Left ventricle myocardium inferior (tissue), 1 donor: ENCODE data around the gene ZNF524. TPM values are rescaled to one million over a fixed set of nuclear protein-coding genes. Genes with fewer than 3 reads are reported as not detected.

ENCODE experiments used
- DNase-seq: peaks from one replicate; pipeline ENCODE4 v3.0.0-alpha.2; 2020
- H3K27ac ChIP-seq: fragments of 200-600 bp; replicated peaks from 2 replicates; pipeline ENCODE4 v1.8.0; 2021
- H3K27me3 ChIP-seq: fragments of 200-600 bp; 2 replicates; pipeline ENCODE4 v1.8.0; 2021; ENCODE audit warnings: low read depth
- H3K36me3 ChIP-seq: fragments of 200-600 bp; 2 replicates; pipeline ENCODE4 v1.8.0; 2021
- H3K4me1 ChIP-seq: fragments of 200-600 bp; 2 replicates; pipeline ENCODE4 v1.8.0; 2021
- H3K4me3 ChIP-seq: fragments of 200-600 bp; 2 replicates; pipeline ENCODE4 v1.8.0; 2021; ENCODE audit warnings: mild to moderate bottlenecking, moderate library complexity
- H3K9me3 ChIP-seq: fragments of 200-600 bp; replicated peaks from 2 replicates; pipeline ENCODE4 v1.8.0; 2021
- intact Hi-C: fragments of 100-400 bp; cut with micrococcal nuclease; formaldehyde crosslinking; loops from one replicate; pipeline ENCODE4 v1.11.0; 2022
- total RNA-seq: library from RNA; stranded (reverse); fragmentation: NEBNext Ultra II Directional; extraction: Animal tissue kit (Norgen Biotek cat#: 25700); gene quantifications from one replicate; pipeline ENCODE4 v1.2.1, GENCODE V29; 2021
- TF ChIP-seq, protein P1 (sequence below): fragments of 200-600 bp; IDR thresholded peaks from 2 replicates; pipeline ENCODE4 v1.8.0; 2021; ENCODE audit warnings: antibody characterized with exemption, mild to moderate bottlenecking, borderline replicate concordance
- donor health status: DM: no; HTN: yes; CAD: no; lungs with severe emphysema.

The ZNF524 gene
- total RNA-seq, 1 donor from 2014 or later: 15.6 TPM

DNA sequence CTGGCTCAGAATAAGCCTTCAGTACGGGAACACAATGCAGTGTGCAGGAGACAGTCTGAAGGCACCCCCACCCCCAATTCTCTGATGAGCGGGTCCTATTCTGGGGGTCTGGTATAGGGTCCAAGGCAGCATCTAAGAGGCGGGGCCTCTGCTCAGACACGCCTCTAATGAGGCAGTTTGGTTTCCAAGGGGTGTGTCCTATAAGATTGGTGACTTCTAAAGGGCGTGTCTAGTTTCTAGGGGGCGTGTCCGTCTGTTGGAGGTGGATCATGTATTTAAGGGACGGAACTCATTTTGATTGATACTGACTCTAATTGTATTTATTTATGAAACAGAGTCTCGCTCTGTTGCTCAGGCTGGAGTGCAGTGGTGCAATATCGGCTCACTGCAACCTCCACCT lies 9.5 kb upstream of the ZNF524 start:
- no peaks in the 10 kb centered on the region for H3K27me3 ChIP-seq
- H3K4me3 ChIP-seq: no peak overlapping the region
- DNase-seq: no peak
- H3K27ac ChIP-seq: no peak overlapping the region
- peaks cover 24% of the 10 kb centered on the region for H3K4me1 ChIP-seq
- intact Hi-C loops: no loop called here
- TF ChIP-seq, protein P1, sequence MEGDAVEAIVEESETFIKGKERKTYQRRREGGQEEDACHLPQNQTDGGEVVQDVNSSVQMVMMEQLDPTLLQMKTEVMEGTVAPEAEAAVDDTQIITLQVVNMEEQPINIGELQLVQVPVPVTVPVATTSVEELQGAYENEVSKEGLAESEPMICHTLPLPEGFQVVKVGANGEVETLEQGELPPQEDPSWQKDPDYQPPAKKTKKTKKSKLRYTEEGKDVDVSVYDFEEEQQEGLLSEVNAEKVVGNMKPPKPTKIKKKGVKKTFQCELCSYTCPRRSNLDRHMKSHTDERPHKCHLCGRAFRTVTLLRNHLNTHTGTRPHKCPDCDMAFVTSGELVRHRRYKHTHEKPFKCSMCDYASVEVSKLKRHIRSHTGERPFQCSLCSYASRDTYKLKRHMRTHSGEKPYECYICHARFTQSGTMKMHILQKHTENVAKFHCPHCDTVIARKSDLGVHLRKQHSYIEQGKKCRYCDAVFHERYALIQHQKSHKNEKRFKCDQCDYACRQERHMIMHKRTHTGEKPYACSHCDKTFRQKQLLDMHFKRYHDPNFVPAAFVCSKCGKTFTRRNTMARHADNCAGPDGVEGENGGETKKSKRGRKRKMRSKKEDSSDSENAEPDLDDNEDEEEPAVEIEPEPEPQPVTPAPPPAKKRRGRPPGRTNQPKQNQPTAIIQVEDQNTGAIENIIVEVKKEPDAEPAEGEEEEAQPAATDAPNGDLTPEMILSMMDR: no peak
- H3K9me3 ChIP-seq: no peaks in the 10 kb centered on the region
- H3K36me3 ChIP-seq: peaks cover 28% of the 10 kb centered on the region

DNA sequence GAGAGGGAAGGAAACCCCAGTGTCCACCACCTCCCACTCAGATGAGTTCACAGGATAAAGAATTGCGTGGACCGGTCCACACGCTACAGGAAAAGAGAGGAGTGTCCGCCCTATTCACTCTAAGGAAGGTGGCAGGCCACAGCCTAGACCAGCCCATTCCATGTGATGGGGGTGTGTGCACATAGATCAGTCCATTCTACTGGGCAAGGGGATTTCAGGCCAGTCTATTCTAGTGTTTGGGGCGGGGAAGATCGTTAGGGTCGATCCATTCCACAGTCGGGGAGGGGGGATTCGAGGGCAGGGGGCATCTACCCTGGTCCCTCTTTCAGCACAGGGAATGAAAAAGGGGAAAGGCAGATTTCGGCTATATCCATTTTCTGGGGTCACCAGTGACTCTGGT lies 8.5 kb upstream of the ZNF524 start:
- Histone ChIP-seq H3K4me3 (no peak overlapping the region), H3K27ac (no peak overlapping the region), H3K27me3 (no peaks in the 10 kb centered on the region), H3K4me1 (peaks cover 20% of the 10 kb centered on the region), H3K9me3 (no peaks in the 10 kb centered on the region), H3K36me3 (peaks cover 37% of the 10 kb centered on the region)
- TF ChIP-seq, protein P1: no peak
- intact Hi-C loops: no loop called here
- no peak for DNase-seq

DNA sequence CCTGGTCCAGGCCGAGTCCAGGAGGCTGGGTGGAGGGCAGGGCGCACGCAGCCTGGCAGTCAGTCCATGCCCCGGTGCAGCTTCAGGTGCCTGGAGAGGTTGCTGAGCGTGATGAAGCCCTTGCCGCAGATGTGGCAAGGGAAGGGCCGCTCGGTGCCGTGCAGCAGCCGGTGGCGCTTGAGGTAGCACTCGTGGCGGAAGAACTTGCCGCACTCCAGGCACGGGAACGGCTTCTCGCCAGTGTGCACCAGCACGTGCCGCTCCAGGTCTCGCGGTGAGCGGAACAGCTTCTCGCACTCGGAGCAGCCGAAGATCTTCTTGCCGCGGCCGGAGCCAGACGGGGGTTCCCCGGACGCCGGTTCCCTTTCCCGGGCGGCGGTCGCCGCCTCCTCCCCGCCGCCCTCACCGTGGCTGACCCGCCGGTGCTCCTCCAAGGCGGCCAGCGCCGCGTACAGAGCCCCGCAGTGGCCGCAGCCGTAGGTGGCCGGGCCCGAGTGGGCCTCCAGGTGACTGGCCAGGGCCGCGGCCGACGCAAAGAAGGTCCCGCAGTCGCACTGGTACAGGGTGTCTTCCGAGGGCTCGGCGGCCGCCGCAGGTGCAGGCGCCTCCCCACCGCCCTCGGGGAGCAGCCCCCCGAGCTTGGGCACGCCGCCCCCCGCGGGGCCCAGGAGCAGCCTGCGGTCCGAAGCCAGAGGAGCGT lies 7.5 kb upstream of the ZNF524 start:
- intact Hi-C loops: no loop called here
- Histone ChIP-seq H3K27ac (no peak overlapping the region), H3K36me3 (peaks cover 47% of the 10 kb centered on the region), H3K4me3 (no peak overlapping the region), H3K4me1 (peaks cover 10% of the 10 kb centered on the region), H3K27me3 (no peaks in the 10 kb centered on the region), H3K9me3 (no peaks in the 10 kb centered on the region)
- no peak for DNase-seq
- TF ChIP-seq, protein P1: no peak

DNA sequence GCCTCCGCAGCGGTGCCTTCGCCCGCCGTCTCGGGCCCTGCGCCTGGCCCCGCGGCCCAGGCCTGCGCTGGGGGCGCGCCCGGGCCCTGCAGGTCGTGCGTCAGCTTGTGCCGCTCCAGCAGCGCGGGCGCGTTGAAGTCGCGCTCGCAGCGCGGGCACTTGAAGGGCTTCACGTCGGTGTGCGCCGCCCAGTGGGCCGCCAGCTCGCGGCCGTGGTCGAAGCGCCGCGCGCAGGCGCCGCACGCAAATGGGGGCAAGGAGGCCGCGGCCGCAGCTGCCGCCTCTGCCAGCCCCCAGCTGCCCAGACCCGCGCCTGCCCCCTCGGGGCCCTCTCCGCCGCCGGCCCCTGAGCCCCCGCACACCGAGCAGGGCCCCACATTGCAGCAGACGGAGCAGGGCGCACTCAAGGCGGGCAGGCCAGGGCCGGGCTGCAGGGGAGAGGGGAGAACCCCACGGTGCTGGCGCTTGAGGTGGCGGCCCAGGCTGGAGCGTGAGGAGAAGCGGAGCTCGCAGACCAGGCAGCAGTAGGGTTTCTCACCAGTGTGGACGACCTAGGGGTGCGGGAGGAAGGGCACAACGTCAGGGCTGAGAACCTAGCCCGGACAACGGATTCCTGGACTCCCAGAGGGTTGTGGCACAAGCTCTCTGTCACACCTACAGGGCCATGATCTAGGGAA lies 6.9 kb upstream of the ZNF524 start:
- no peak overlapping the region for H3K4me3 ChIP-seq
- no peak overlapping the region for H3K27ac ChIP-seq
- no peak for DNase-seq

DNA sequence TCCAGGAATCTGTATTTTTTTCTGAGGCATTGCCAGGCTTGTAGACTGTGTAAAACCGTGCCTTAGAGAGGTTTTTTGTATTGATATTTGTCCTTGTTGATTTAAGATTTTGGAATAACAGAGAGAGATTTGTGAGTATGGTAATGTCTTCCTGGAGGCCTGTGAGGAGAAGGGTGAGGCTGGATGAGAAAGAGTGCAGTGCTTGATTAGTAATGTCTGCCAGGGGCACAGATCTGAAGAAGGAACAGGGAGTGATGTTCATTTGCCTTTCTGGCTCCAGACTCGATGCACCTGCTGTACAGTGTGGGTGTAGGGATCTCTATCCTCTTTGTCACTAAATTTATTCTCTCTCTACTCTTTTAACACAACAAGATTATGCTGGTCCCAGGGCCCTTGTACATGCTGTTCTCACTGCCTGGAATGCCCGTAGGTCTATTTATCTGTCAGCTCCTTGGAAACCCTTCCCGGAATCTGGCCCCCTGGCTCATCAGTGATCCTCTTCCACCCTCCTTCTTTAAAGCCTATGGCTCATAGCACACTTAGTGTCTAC lies 5.0 kb upstream of the ZNF524 start:
- no peak overlapping the region for H3K4me3 ChIP-seq
- H3K27ac ChIP-seq: peak overlapping the region; percentile 12
- no peak for DNase-seq
- TF ChIP-seq, protein P1: no peak
- peaks cover 11% of the 10 kb centered on the region for H3K4me1 ChIP-seq
- no peaks in the 10 kb centered on the region for H3K9me3 ChIP-seq
- intact Hi-C loops: no loop called here
- peaks cover 47% of the 10 kb centered on the region for H3K36me3 ChIP-seq
- no peaks in the 10 kb centered on the region for H3K27me3 ChIP-seq

More for the DNA sequence above, 6.9 kb upstream of the ZNF524 start:
- intact Hi-C loops: no loop called here
- Histone ChIP-seq H3K4me1 (peaks cover 7% of the 10 kb centered on the region), H3K9me3 (no peaks in the 10 kb centered on the region), H3K36me3 (peaks cover 47% of the 10 kb centered on the region), H3K27me3 (no peaks in the 10 kb centered on the region)
- TF ChIP-seq, protein P1: no peak
